ENCODE measurements around the gene C20orf144.

C20orf144 gene

DNA sequence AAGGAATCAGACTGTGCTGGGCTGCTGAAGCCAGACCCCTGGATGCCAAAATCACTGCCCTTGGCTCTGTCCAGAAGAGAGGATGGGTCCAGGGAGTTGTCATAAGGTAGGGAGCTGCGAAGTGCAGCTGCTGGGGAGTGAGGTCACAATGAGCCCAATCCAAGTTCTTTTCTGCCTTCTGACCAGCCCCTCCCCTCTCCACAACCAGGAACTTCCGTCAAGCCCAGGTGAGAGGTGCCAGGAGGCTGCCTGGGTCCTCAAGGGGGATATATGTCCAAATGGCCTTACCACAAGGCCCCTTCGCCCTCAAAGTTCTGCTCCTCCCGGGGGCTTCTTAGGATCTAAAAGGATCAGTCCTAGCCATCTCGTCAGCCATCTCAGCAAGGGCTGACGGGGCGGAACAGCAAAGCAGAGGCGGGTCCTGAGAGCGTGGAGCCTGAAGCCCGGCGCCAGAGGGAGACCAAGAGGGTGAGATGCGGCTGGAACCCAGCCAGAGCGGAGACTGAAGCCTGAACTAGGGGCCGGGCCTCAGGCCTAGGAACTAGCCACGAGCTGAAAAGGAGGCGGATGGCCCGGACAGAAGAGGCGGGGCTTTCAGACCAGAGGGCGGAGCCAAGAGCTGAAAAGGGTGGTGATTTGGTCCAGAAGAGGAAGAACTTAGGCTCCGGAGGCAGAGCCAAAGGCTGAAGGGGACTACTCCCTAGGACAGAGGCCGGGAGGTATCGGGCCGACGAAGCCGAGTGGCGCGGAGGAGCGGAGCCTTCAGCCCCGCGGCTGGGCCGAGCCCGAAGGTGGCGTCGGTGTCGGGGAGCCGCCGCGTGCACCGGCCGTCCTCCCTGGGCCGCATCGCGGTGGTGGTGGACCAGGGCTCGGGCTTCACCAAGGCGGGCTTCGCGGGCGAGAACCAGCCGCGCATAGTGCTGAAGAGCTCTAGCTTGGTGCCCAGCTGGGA lies 4.4 kb downstream of the C20orf144 start, which contains the start of gene ACTL10:
TSS of gene ACTL10 (plus strand) at position 651 of the 952 bp plus-strand sequence. CDS start 555 bp downstream, outside the sequence.
- DNase-seq (ENCODE audit: low read depth) = peak; percentile 66

GRCh38 chr20:33667245-33667675 lies 5.1 kb downstream of the C20orf144 start:
- no peak for DNase-seq (ENCODE audit: low read depth)

DNA sequence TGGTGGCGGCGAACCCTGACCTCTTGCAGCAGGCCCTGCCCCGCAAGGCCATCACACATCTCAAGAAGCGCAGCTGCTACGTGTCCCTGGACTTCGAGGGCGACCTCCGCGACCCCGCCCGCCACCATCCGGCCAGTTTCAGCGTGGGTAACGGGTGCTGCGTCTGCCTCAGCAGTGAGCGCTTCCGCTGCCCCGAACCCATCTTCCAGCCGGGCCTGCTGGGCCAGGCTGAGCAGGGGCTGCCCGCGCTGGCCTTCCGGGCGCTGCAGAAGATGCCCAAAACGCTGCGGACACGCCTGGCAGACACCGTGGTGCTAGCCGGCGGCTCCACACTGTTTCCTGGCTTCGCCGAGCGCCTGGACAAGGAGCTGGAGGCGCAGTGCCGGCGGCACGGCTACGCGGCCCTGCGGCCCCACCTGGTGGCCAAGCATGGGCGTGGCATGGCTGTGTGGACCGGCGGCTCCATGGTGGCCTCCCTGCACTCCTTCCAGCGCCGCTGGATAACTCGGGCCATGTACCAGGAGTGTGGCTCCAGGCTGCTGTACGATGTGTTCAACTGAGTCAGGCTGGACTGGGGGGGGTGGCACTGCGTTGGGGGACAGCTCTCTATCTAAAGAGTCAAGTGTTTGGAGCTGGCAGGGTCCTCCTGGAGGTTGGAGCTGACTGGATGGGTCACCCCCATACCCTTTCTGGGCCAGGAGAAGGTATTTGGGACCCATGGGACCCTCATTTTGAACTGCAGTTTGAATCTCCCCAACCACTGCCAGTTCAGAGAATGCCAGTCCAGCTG lies 5.7 kb downstream of the C20orf144 start:
- peak; percentile 67 for DNase-seq (ENCODE audit: low read depth)

- DNase-seq (ENCODE audit: low read depth) = no peak
Observed at GRCh38 chr20:33668466-33669155, 6.5 kb downstream of the C20orf144 start.

- DNase-seq (ENCODE audit: low read depth) = no peak
Observed at GRCh38 chr20:33669224-33669623, 7.1 kb downstream of the C20orf144 start.

DNA sequence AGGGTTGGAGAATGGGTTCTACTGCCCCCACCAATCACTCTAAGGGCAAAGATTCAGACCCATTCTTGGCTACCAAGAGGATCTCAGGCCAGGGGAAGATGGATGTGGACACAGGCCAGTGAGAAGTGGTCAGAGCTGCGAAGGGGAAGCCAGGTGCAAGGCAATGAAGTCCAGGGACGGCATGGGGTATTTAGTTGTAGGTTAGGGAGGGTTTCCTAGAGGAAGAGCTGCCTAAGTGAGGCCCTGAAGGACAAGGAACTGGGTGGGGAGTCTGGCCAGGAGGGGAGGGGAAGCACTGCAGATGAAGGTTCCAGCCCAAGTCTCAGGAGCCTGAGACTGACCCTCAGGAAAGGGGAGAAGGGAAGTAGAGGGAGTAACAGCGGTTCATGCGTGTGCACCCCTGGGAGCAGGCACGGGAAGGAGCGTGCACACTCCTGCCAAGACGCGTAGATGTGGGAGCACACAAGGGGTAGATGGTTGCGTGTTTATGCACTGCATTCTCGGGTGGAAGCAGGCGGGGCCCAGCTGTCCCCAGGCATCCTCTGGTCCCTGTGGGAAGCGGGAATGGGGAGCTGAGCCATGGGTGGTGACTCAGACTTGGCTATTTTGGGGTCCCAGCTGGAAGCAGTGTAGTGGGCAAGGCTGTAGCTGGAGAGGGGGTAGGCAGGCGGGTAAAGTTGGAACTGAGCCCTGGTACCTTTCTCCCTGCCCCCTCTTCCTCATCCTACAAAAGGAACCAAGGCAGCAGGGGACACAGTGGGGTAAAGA lies 7.9 kb downstream of the C20orf144 start:
- DNase-seq (ENCODE audit: low read depth) = no peak

- no peak for DNase-seq (ENCODE audit: low read depth)
Observed at GRCh38 chr20:33670715-33671499, 8.8 kb downstream of the C20orf144 start.

DNA sequence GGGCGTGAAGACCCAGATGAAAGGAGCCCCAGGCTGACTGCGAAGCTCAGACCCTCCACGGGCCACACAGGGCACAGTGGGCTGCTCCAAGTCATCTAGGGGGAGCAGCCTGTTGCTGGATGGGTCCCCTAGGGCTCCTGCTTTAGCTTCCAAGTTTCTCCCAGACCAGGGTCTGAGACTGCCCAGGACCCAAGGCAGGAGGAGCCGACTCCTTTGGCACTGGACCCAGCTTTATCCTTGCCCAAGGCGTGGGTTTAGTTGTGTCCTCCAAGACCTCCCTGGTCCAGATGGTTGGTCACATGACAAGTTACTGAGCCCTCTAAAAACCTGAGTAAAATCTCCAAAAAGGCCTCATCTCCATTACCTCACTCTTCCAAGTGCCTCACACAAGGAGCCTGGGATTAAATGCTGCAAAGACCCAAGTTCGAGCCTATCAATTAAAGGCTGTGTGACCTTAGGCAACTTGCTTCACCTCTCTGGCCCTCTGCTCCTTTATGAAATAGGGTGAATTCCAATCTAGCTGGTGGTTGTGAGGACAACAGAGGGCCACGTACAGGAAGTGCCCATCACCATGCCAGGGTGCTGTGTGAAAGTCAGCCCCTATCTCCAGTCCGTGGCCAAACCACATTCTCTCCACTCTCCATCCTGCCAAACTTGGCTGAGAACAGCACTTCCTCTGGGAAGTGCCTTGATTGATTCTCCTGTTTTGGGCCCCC lies 9.6 kb downstream of the C20orf144 start:
- no peak for DNase-seq (ENCODE audit: low read depth)

DNA sequence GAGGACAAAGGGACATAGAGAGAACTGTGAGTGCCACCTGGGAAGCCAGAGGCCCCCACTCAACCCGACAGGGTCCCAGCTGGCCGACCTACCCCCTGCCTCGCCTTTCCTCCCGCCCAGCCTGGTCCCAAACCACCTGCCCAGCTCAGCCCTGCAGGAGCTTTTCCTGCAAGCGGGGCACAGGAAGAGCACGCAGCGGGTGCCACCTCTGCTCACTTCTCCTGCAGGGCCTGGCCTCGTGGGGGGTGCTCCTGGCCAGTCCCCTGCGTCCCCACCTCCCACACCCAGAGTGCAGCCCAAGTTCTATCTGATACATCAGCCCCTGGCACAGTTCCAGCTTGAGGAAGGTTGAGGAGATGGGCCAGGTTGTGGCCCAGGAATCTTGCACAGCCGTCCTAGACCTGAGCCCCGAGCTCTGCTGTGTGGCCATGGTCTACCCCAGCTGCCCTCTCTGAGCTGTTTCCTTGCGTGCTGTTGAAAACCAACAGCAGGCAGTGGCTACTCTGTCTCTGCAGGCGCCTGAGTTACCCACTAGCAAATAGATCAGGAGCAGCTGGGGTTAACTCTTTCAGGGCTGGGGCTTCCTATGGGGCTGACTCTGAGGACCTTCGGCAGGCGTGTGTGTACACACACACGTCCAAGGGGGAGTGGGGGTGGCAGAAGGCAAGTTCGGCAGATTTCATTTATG lies 10.4 kb downstream of the C20orf144 start:
- DNase-seq (ENCODE audit: low read depth) = no peak

DNA sequence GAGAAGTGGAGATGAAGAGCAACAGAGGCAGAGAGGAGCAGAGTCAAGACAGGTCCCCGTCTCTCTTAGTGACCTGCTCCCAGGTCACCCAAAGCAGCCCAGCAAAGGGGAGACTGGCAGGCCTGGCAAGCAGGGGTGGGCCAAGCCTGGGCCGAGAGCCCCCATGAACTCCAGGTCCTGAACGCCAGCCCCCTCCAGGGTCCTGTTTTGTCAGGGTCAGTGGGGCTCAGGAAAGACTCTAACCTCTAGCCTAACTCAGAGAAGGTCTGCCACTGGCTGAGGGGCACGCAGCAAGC lies 10.9 kb downstream of the C20orf144 start:
- DNase-seq (ENCODE audit: low read depth) = no peak

GRCh38 chr20:33673410-33674293 lies 11.5 kb downstream of the C20orf144 start:
- no peak for DNase-seq (ENCODE audit: low read depth)

GRCh38 chr20:33674294-33675135 lies 12.4 kb downstream of the C20orf144 start, which contains the start of gene NECAB3:
NECAB3 (minus strand) TSS chr20:33674428; CDS start chr20:33674352, 76 bp downstream.
- peak; percentile 44 for DNase-seq (ENCODE audit: low read depth)

GRCh38 chr20:33675136-33675959 lies 13.2 kb downstream of the C20orf144 start:
- no peak for DNase-seq (ENCODE audit: low read depth)

- no peak for DNase-seq (ENCODE audit: low read depth)
Observed at GRCh38 chr20:33676121-33676520, 14.0 kb downstream of the C20orf144 start.

GRCh38 chr20:33676652-33677645 lies 14.8 kb downstream of the C20orf144 start:
- no peak for DNase-seq (ENCODE audit: low read depth)
